Activated CD4-positive, CD25-positive, alpha-beta regulatory T cell treated with anti-CD3 and anti-CD28 coated beads, Interleukin-2, amount 50 U/mL, for 72 hours (primary cell): ENCODE measurements around the gene VPS4A.
"Not testable (repeated sequence)": the region's sequence is repeated elsewhere in the genome, so short reads cannot be mapped to it uniquely, and the experiment has no call there.

Experiments
- DNase-seq: peaks from one replicate; pipeline ENCODE4 v3.0.0; 2021

Gene VPS4A

DNA sequence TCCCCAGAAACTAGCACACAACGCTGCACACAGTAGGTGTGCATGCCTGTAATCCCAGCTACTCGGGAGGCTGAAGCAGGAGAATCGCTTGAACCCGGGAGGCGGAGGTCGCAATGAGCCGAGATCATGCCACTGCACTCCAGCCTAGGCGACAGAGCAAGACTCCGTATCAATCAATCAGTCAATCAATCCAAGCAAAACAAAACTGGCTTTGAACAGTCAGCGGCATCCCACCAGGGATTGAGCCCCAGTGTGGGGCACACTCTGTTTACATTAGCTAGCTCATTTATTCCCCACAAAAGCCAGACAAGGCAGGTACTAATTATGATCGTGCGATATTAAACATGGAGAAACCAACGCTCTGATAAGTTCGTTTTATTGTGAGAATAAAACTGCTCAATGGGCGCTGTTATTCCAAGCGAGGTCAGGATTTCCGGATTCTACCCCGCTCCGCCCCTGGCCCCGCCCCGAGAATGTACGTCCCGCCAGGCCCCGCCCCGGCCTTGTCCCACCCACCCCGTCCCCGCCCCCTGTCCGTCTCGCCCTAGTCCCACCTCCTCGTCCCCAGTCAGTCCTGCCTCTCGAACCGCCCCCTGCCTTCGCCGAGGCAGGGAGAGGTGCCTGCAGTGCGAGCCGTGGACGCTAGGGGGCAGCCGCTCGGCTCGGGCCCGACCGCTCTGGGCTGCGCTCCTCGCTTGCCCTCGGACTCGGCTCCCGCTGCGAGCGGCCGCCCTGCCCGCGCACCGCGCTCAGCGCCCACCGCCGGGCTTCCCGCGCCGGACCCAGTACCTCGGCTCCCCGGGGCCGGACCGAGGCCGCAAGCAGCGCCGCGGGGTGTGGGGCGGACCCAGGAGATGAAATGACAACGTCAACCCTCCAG, at the start of gene VPS4A:
VPS4A (plus strand) TSS at position 698 of the 880 bp plus-strand sequence; CDS start at position 860, 162 bp downstream.
- DNase-seq = peak; percentile 100

DNA sequence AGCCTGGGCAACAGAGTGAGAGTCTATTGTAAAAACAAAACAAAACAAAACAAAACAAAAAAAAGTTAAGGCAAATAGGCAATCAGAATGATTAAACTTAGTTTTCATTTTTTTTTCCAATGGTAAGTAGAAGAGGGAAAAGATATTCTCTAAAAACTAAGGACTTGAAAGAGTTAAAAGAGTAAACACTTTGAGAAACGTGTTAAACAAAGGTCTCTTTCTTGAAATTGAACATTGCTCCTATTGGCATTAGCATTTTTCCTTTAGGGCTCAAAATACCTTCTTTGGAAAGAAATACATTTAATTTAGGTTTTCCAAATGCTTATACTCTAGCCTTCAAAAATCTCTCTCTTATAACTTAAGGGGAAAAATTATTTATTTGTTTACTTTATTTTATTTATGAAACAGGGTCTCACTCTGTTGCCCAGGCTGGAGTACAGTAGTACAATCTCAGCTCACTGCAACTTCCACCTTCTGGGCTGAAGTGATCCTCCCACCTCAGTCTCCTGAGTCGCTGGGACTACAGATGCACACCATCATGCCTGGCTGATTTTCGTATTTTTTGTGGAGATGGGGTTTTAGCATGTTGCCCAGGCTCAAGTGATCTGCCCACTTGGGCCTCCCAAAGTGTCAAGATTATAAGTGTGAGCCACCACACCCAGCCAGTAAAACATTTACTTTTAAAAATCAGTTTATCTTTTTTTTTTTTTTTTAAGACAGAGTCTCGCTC, 44.7 kb upstream of the VPS4A start:
- DNase-seq = no peak

DNA sequence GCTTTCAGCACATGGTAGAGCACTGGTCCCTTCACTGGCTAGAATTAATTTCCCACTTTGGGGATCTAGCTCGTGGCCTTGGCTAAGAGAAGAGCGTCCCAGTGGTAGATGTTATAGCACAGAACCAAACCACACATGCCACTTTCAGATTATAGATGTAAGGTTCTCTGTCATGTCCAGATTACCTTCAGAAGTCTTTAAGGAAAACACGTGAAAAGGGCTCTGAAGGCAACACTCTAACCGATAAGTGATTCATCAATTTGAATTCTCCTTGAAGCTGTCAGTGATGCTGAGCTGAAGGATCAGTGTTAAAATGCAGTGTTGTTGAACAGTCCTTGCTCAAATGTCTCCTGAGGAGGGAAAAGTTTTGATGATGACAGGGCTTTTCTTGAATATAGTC, 43.5 kb upstream of the VPS4A start:
- no peak for DNase-seq

- DNase-seq = no peak
Measured at GRCh38 chr16:69270395-69270794, 40.8 kb upstream of the VPS4A start.

- DNase-seq = no peak
Measured at GRCh38 chr16:69270831-69271230, 40.3 kb upstream of the VPS4A start.

DNA sequence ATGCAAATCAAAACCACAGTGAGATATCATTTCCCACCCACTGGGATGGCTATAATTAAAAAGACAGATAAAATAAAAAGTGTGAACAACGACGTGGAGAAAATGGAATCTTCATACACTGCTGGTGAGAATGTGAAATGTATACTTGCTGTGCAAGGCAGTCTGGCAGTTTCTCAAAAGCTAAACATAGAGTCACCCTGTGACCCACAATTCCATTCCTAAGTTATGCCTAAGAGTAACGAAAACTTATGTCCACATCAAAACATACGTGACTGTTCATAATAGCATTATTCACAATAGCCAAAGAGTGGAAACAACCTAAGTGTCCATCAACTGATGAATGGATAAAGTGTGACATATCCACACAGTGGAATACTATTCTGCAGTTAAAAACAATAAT, 38.1 kb upstream of the VPS4A start:
- no peak for DNase-seq

DNA sequence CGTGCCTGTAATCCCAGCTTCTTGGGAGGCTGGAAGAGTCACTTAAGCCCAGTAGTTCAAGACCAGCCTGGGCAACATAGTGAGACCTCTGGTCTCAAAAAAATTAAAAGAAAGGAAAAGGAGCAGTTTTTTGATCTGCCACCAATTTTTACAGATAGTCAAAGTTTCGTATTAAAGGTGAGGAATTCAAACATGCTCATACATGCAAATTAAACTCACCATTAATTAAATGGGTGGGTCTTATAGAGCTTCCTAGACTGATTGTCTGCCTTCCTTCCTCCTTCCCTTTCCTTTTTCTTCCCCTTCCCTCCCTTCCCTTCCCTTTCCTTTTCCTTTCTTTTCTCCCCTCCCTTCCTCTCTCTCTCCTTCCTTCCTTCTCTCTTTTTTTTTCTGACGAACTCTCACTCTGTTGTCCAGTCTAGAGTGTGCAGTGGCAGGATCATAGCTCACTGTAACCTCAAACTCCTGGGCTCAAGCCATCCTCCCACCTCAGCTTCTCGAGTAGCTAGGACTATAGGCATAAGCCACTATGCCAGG, 36.4 kb upstream of the VPS4A start:
- DNase-seq = no peak

DNA sequence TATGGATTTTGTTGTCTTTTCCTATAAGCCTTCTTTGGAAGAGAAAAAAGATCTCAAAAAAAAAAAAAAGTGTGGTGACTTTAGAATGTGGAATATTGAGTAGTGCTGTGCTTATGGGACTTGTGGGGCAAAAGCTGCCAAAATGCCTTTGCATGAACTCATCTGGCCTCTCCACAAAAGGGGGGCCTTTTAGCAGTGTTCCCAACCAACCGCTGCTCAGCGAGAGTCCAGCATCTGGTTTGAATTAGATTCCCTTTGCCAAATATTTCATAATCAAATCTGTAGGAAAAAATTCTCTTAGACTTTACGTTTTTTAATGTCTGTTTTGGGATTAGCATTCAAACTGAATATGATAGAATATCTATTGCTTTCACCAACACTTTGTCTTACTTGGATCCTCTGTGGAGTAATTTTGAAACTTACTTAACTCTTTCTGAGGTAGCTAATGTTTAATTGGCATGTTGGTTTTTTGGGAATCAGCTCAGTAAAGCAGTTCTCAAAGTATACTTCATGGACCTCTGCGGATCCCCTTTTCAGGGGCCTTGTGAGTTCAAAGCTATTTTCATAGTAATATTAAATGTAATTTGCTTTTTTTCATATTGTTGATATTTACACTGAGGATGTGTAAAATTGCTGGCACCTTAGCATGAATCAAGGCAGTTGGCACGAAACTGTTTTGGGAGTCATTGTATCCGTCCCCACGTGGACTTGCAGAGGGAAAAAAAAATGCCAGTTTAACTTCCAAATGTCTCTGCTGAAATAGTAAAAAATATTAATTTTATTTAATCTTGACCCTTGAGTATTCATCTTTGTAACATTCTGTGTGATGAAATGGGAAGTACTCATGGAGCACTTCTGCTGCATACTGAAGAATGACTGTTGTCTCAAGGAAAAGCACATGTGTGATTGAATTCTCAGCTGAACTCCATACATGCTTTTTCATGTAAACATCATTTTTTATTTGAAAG, 34.7 kb upstream of the VPS4A start:
- no peak for DNase-seq

DNA sequence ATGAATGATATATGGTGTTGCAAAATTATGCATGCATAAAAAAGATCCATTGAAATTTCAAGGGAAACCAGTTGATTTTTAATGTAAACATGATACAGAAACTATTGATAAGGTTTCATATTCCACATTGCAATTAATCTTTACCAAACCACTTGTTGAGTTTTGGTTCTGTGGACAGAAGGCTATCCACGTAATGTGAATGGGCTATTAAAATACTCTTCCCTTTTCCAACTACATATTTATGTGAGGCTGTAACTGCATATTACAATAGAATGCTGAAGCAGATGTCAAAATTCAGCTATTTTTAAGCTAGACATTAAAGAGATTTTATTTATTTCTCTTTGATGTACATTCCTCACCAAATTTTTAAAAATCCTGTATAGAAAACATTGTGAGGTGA, 33.7 kb upstream of the VPS4A start:
- no peak for DNase-seq

GRCh38 chr16:69283851-69284250, 27.3 kb upstream of the VPS4A start:
- DNase-seq = no peak

DNA sequence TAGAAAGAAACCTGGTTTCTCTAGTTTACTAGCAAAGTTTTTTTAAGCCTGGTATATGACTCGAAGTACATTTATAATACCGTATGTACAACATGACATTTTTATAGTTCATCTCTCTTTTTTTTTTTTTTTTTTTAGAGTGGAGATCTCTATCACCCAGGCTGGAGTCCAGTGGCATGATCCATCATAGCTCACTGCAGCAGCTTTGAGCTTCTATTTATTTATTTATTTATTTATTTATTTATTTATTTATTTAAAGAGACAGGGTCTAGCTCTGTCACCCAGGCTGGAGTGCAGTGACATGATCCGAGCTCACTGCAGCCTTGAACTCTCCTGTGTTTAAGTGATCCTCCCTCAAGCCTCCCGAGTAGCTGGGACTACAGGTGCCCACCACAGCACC, 25.9 kb upstream of the VPS4A start:
- DNase-seq = no peak

DNA sequence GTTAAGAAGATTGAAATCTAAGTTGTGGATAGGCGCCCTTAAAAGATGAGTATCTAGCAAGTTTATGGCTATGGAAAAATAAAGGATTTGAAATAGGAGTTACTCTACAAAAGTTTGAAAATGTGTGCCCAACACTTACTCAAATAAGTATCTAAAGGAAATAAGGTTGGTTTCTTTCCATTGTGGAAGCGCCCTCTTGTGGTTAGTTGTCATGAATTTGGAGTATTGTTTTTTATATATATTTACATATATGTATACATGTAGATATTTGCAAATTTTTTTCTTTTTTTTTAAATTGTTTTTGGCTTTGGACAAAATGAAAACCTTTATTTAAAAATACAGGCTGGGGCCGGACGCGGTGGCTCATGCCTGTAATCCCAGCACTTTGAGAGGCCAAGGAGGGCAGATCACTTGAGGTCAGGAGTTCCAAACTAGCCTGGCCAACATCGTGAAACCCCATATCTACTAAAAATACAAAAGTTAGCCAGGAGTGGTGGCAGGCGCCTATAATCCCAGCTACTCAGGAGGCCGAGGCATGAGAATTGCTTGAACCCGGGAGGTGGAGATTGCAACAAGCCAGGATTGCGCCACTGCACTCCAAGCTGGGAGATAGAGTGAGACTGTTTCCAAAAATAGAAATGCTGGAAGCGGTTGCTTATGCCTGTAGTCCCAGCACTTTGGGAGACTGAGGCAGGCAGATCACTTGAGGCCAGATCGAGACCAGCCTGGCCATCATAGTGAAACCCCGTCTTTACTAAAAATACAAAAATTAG, 24.0 kb upstream of the VPS4A start:
- no peak for DNase-seq

DNA sequence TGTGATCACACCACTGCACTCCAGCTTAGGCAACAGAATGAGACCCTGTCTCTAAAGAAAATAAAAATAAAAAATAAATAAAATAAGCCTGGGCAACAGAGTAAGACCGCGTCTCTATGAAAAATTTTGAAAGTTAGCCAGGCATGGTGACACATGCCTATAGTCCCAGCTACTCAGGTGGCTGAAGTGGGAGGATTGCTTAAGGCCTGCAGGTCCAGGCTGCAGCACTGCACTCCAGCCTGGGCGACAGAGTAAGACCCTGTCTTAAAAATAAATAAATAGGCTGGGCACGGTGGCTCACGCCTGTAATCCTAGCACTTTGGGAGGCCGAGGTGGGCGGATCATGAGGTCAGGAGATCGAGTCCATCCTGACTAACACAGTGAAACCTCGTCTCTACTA, 19.5 kb upstream of the VPS4A start:
- DNase-seq = not testable (repeated sequence)

DNA sequence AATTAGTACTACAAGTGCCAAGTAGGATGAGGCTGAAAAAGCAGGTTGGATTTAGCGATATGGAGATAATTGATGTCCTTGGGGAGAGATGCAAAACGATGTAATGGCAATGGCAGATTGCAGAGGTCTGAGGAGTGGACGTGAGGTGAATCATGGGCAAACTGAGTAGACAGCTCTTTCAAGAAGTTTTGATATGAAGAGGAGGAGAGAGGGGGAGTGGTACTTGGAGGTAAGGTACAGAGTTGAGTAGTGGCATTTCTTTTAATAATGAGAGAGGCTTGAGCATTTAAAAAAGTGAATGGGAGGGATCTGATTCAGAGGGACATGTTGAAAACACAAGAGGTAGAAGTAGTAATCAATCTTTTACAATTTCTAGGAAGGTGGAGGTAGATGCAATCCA, 17.7 kb upstream of the VPS4A start:
- DNase-seq = no peak

DNA sequence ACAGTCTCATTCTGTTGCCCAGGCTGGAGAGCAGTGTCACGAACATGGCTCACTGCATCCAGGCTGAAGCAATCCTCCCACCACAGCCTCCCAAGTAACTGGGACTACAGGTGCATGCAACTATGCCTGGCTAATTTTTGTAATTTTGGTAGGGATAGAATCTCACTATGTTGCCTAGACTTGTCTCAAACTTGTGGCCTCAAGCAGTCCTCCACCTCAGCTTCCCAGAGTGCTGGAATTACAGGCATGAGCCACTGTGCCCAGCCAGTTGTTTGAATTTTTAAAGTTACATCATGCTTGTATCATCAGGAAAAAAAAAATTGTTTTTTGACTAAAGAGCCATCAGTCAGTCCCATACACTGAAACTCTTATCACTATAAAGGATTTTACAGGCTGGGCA, 17.1 kb upstream of the VPS4A start:
- no peak for DNase-seq

- not testable (repeated sequence) for DNase-seq
Measured at GRCh38 chr16:69296771-69297170, 14.4 kb upstream of the VPS4A start.

- no peak for DNase-seq
Measured at GRCh38 chr16:69298261-69298660, 12.9 kb upstream of the VPS4A start.

- DNase-seq = no peak
Measured at GRCh38 chr16:69301187-69301586, 10.0 kb upstream of the VPS4A start.

DNA sequence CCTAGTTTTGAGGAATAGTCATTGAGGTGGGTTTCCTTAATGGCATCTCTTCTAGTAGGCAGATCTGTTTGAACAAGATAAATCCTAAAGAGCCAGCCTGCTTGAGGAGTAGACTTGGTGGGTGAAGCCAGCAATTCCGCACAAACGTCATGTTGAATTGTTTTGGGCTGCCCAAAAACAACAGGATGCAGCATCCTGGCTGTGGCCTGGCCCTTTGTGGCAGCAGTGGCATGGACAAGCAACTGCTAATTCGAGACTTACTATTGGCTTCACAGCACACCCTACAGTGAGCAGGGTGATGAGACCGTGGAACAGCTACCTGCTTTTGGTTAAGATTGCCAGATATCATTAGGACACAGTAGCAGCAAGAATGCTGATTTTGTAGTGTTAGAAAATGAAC, 9.3 kb upstream of the VPS4A start:
- DNase-seq = no peak

- DNase-seq = no peak
Measured at GRCh38 chr16:69302301-69302700, 8.8 kb upstream of the VPS4A start.

- DNase-seq = no peak
Measured at GRCh38 chr16:69306031-69306430, 5.1 kb upstream of the VPS4A start.

GRCh38 chr16:69307091-69307490, 4.1 kb upstream of the VPS4A start:
- no peak for DNase-seq
